ENCODE data around the gene COL6A3.

The COL6A3 gene

GRCh38 chr2:237353215-237353614 lies 60.7 kb downstream of the COL6A3 start:
- Histone ChIP-seq H3K9ac (ENCODE audit: low read depth, low read length, poor library complexity, severe bottlenecking) (no peak overlapping the region), H3K27me3 (ENCODE audit: insufficient read depth, low read length, poor library complexity, severe bottlenecking) (no peaks in the 10 kb centered on the region), H2AFZ (ENCODE audit: low read length) (no peak overlapping the region), H3K4me3 (ENCODE audit: low read length, poor library complexity, severe bottlenecking) (no peak overlapping the region), H3K79me2 (ENCODE audit: insufficient read depth, low read length) (no peaks in the 10 kb centered on the region), H3K9me3 (ENCODE audit: insufficient read depth, low read depth, low read length) (no peaks in the 10 kb centered on the region), H3F3A (ENCODE audit: low read depth) (no peaks in the 10 kb centered on the region), H3K9me2 (replicated peaks; ENCODE audit: low read depth, low read length) (no peaks in the 10 kb centered on the region), H3K4me2 (ENCODE audit: low read depth, low read length, poor library complexity, severe bottlenecking) (no peak overlapping the region), H3K4me1 (ENCODE audit: insufficient read depth, low read length, poor library complexity, severe bottlenecking) (no peaks in the 10 kb centered on the region), H4K20me1 (ENCODE audit: insufficient read depth, low read length, poor library complexity, severe bottlenecking) (no peaks in the 10 kb centered on the region), H3K36me3 (ENCODE audit: insufficient read depth, low read length) (no peaks in the 10 kb centered on the region)
- TF ChIP-seq EZH2phosphoT487 (IDR thresholded peaks at IDR 0.05; ENCODE audit: borderline replicate concordance) (no peak), CTCF (conservative IDR thresholded peaks at IDR 0.05; ENCODE audit: low read length) (no peak)

GRCh38 chr2:237352279-237352845 lies 61.6 kb downstream of the COL6A3 start:
- H3K9me2 ChIP-seq (replicated peaks; ENCODE audit: low read depth, low read length) = no peaks in the 10 kb centered on the region
- no peaks in the 10 kb centered on the region for H3K36me3 ChIP-seq (ENCODE audit: insufficient read depth, low read length)
- TF ChIP-seq EZH2phosphoT487 (IDR thresholded peaks at IDR 0.05; ENCODE audit: borderline replicate concordance) = no peak
- TF ChIP-seq CTCF (conservative IDR thresholded peaks at IDR 0.05; ENCODE audit: low read length) = no peak
- no peaks in the 10 kb centered on the region for H3K9me3 ChIP-seq (ENCODE audit: insufficient read depth, low read depth, low read length)
- H3K4me3 ChIP-seq (ENCODE audit: low read length, poor library complexity, severe bottlenecking) = no peak overlapping the region
- no peaks in the 10 kb centered on the region for H3F3A ChIP-seq (ENCODE audit: low read depth)
- no peaks in the 10 kb centered on the region for H3K27me3 ChIP-seq (ENCODE audit: insufficient read depth, low read length, poor library complexity, severe bottlenecking)
- no peaks in the 10 kb centered on the region for H3K79me2 ChIP-seq (ENCODE audit: insufficient read depth, low read length)
- no peak overlapping the region for H3K9ac ChIP-seq (ENCODE audit: low read depth, low read length, poor library complexity, severe bottlenecking)
- H3K4me2 ChIP-seq (ENCODE audit: low read depth, low read length, poor library complexity, severe bottlenecking) = no peak overlapping the region
- no peaks in the 10 kb centered on the region for H3K4me1 ChIP-seq (ENCODE audit: insufficient read depth, low read length, poor library complexity, severe bottlenecking)
- no peaks in the 10 kb centered on the region for H4K20me1 ChIP-seq (ENCODE audit: insufficient read depth, low read length, poor library complexity, severe bottlenecking)
- no peak overlapping the region for H2AFZ ChIP-seq (ENCODE audit: low read length)

GRCh38 chr2:237351796-237352195 lies 62.2 kb downstream of the COL6A3 start:
- H3F3A ChIP-seq (ENCODE audit: low read depth) = no peaks in the 10 kb centered on the region
- no peak overlapping the region for H3K4me2 ChIP-seq (ENCODE audit: low read depth, low read length, poor library complexity, severe bottlenecking)
- H3K9ac ChIP-seq (ENCODE audit: low read depth, low read length, poor library complexity, severe bottlenecking) = no peak overlapping the region
- H3K4me1 ChIP-seq (ENCODE audit: insufficient read depth, low read length, poor library complexity, severe bottlenecking) = no peaks in the 10 kb centered on the region
- TF ChIP-seq CTCF (conservative IDR thresholded peaks at IDR 0.05; ENCODE audit: low read length) = no peak
- TF ChIP-seq EZH2phosphoT487 (IDR thresholded peaks at IDR 0.05; ENCODE audit: borderline replicate concordance) = no peak
- no peaks in the 10 kb centered on the region for H3K36me3 ChIP-seq (ENCODE audit: insufficient read depth, low read length)
- no peak overlapping the region for H2AFZ ChIP-seq (ENCODE audit: low read length)
- no peaks in the 10 kb centered on the region for H3K79me2 ChIP-seq (ENCODE audit: insufficient read depth, low read length)
- no peaks in the 10 kb centered on the region for H4K20me1 ChIP-seq (ENCODE audit: insufficient read depth, low read length, poor library complexity, severe bottlenecking)
- no peaks in the 10 kb centered on the region for H3K9me2 ChIP-seq (replicated peaks; ENCODE audit: low read depth, low read length)
- H3K9me3 ChIP-seq (ENCODE audit: insufficient read depth, low read depth, low read length) = no peaks in the 10 kb centered on the region
- no peak overlapping the region for H3K4me3 ChIP-seq (ENCODE audit: low read length, poor library complexity, severe bottlenecking)
- H3K27me3 ChIP-seq (ENCODE audit: insufficient read depth, low read length, poor library complexity, severe bottlenecking) = no peaks in the 10 kb centered on the region

Measured in Loucy (cell line).